HCEC 1CT (cell line): ENCODE results near the gene KIF12.
A peak's percentile ranks its signal among the peaks of the same experiment; 100 is the strongest.
"Not testable (repeated sequence)": the region's sequence is repeated elsewhere in the genome, so short reads cannot be mapped to it uniquely, and the experiment has no call there.

Source experiments
- DNase-seq: peaks from one replicate; pipeline ENCODE4 v3.0.0-alpha.2; 2017

Gene KIF12

DNA sequence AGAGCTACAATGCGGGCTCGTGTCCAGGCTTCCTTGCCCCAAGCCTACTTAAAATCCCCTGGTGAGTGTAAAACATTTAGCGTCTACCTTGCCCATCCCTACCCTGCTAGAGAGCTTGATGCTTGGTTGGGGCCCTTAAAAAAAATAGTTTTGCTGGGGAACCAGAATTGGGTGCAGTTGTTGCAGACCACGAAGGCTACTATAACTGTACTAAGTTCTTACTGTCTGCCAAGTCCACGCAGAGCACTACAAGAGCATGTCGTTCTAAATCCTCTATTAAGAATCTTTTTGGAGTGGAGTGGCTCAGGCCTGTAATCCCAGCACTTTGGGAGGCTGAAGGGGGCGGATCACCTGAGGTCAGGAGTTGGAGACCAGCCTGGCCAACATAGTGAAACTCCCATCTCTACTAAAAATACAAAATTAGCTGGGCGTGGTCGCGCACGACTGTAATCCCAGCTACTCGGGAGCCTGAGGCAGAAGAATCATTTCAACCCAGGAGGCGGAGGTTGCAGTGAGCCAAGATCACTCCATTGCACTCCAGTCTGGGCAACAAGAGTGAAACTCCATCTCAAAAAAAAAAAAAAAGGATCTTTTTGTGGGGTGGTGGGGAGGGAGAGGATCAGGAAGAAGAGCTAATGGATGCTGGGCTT, 16.2 kb downstream of the KIF12 start:
- DNase-seq: not testable (repeated sequence)

DNA sequence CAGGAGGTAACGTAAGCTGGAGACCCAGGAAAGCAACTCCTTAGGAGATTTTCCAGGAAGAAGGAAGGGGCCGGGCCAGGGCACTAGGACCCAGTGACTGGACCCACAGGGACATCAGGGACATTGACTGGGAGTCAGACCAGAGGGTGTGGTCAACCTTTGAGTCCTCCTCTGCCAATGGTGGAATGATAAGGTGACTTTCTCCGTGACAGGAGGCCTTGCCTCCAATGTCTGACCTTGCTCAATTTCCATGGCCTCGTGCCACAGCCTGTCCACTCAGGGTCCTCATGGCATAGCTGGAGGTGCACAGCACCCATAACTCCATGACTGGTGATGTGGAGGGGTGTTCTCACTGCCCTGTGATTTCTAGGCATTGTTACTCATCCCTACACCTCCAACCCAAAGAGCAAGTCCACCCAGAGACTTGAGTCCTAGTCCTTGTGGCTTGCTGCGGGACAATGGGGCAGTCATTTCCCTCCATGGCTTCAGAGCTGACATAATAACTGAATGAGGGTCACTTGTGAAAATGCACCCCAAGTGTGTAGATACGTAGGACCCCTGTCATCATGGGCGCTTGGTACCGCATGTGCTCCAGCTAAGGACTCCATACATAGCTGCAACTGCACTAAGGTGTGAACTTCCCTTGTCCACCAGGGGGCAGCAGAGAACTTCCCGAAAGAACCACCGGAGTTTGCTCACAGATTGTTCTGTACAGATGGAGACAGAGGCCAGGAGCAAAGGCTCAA, 16.9 kb downstream of the KIF12 start:
- peak; percentile 74 for DNase-seq

DNA sequence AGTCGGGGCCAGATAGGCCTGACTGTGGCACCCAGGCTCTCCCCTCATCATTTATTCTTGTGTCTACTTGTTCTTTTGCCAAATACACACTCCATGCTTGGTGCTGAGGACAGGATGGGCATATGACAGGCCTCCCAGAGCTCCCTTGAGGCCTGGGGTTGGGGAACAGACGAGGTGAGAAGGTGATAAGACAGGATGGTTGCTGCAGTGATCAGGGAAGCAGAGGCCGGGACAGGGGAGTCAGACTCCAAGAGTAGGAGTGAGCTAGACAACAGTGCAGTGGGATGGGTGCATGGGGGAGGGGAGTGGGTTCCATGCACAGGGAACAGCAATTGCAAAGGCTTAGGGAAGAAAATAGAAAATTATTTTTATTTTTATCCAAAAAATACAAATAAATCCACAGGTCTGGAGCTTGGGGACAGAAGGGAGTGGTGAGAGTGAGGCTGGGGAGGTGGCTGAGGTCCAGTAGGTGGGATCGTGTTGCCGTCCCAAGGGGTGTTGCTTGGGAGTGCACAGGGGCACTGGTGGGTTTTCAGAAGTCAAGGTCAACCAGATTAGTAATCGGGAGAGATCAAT, 17.6 kb downstream of the KIF12 start:
- DNase-seq: no peak

- no peak for DNase-seq
These were observed 18.2 kb downstream of the KIF12 start for GRCh38 chr9:114080773-114081440.

DNA sequence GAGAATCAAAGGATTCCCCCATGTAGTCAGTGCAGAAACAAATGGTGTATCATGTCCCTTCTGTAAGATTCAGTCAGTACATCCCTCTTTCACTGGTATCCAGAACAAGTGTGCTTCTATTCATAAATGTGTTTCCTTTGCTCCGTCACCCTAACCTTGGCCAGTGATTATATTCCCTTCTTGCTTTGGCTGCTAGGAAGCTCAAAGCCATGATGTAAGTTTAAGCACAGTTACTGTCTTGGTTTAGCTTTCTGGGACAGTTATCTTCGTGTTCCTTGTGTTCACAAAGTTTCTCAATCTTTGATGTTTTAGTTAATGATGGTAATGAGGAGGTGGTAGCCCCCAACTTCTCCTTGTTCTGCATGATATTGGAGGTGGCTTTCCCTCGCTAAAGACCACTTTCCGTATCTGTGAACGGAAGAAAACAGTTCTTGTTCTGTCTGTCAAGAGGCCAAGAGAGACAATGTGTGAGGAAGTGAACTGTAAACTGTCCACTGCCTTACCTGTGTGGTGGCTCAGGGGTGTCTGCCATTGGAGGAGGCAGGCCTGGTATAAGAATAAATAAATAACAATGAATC, 18.8 kb downstream of the KIF12 start:
- DNase-seq: no peak

- no peak for DNase-seq
These were observed 20.3 kb downstream of the KIF12 start for GRCh38 chr9:114078781-114079156.

- no peak for DNase-seq
These were observed 20.9 kb downstream of the KIF12 start, which contains the start of gene AMBP for GRCh38 chr9:114078021-114078780. TSS of gene AMBP (minus strand) at chr9:114078300. CDS start at chr9:114078209, 91 bp downstream.

GRCh38 chr9:114077162-114077837, 21.8 kb downstream of the KIF12 start:
- no peak for DNase-seq

DNA sequence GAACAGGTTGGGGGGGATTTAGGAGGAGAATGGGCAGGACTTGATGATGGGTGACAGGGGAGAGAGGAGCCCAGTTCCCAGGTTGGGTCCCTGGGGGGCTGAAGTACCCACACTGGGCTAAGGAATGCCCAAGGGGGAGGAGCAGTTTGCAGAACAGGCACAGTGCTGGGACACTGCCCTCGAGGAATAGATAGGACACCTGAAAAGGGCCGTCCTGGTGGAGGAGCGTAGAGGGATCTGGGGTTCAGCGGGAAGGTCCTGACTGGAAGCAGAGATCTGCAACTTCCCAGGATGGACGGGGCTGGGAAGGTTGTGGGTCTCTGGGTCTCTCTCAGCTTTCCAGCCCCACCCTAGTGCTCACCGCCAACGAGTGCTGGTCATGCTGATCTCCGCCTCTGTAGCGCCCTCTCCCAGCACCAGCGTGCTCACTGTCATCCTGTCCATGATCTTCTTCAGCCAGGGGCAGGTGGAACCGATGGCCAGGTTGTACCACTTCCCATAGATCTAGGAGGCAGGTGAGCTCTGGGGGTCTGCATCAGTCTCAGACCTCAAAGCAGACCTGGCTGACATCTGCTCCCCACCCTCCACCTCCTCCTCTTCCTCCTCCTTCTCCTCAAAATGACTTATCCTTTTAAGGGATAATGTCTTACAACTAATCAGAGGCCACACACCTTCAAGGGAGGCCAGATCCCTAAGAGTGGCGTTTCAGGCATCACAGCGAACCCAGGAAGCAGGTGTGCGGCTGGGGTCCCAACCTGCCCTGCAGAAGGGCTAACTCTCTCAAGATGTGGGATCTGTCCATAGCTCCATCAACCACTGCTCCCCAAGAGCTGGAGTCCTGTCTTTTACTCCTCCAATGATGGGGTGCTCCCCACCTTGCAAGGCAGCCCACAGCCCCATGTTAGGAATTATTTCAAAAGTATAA, 22.6 kb downstream of the KIF12 start:
- no peak for DNase-seq

- DNase-seq: no peak
These were observed 23.5 kb downstream of the KIF12 start for GRCh38 chr9:114075602-114076001.

GRCh38 chr9:114072184-114073140, 26.6 kb downstream of the KIF12 start:
- no peak for DNase-seq

GRCh38 chr9:114071197-114071795, 27.8 kb downstream of the KIF12 start:
- no peak for DNase-seq

GRCh38 chr9:114070188-114071103, 28.6 kb downstream of the KIF12 start:
- no peak for DNase-seq

DNA sequence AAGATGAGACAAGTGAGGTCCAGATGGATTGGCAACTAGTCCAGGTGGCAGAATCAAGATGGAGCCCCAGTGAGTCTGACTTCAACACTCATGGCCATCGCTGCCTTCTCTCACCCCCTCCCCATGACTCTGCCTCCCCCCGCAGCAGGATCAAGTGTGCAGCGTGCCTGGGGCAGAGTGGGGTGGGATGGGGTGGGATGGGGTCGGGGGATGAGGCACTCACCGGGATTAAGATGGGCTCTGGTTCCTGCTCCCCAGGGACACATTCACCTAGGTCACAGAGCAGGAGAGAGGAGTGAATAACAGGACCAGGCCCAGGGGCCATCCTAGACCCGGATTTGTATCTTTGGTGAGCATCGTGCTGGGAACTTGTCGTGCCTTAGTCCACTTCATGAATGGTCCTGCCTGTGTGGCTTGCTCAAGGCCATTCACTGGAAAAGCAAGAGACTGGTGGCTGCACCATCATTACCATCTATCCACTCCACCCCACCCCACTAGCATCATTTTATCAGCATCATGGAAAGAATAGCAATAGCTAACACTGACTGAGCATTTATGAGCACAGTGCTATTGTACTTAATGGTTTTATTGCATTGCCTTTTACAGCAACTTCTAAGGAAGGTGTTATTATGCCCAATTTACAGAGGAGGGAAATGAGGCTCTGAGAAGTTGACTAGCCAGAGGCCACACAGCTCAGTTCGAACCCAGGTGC, 29.5 kb downstream of the KIF12 start:
- DNase-seq: no peak

DNA sequence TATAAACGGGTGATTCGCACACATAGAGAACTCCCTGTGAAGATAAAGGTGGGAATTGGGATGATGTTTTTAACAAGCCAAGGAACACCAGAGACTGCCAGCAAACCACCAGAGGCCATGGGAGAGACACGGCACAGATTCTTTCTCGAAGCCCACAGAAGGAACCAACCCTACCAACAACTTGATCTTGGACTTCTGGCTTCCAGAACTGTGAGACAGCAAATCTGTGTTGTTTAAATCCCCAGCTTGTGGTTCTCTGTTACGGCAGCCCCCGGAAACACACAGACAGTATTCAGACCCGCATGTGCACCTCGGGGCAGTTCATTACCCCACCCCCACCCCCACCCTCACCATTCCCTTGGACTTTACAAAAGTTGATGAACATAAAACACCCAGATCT, 33.8 kb downstream of the KIF12 start:
- no peak for DNase-seq

DNA sequence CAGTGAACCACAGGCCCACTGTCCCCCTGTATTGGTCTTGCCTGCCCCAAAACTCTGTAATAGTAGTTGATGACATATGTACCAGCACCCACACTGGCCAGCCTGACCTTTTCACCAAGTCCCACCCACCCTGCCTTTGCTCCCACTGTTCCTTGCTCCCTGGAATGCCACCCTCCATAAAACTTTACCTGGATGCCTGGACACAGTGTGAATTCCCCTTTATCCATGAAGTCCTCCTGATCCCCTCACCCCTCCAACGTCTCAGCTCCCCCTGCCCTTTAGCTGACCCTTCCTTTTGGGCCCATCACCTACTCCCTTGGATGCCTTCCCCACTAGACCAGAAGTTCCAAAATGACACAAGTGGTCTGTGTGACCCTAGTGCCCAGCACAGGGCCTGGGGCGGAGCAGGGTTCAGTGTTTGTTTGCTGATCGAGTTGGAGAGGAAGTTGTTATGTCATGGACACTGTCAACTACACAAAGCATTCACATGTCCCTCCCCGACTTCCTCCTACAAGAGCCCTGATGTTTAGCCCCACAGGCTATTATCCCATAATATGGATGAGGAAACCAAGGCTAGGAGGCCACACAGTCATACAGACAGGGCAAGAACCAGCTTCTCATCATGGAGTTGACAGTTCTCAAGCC, 37.1 kb downstream of the KIF12 start:
- DNase-seq: no peak

GRCh38 chr9:114061292-114061691, 37.8 kb downstream of the KIF12 start:
- no peak for DNase-seq
